ENCODE measurements around the gene CRACR2B.

Gene CRACR2B

DNA sequence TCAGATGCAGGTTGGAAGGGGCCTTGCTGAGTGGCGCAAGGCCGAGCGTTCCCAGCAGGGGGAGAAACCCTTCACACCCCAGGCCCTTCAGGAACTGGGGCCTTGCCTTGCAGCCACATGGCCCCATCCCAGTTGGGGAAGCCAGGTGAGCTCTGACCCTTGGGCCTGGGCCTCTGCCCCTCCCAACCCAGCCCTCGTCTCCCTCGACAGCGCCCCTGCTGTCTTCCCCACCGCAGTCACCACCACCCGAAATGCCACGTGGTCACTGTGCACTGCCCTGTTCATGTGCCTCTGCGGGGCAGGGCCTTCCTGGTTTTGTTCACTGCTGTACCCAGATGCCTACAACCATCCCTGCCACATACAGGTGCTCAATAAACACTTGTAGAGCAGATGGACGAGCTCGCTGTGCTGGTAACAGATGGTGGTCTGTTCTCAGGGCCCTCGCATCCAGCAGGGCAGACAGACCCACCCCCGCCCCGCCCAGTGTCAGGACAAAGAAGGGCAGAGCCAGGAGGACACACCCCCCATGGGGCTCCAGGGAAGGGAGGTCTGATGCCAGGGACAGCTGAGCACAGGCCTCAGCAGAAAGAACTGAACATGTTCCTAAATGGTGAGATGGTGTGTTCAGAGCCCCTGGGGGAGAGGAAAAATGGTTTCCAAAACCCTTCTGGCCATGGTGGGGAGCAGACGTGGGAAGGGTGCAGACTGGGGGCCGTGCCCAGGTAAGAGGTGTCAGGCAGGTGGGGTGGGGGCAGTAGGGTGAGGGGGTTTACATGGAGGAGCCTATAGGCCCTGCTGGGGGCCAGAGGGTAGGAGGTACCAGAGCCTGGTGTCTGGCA, 10.9 kb downstream of the CRACR2B start:
- DNase-seq, result no peak

DNA sequence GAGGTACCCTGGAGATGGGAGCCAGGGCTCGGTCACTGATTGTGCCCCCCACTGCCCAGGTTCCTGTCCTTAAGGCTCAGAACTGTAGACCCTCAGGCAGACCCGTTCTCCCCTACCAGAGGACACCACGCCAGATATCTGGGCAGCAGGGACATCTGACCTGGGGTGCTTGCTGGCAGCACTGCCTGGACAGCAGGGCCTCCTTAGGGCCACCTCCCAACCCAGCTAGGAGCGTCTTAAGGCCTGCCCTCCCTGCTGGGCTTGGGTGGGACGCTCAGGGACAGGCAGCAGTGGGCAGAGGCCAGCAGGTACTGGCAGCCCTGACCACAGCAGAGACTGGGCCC, 11.5 kb downstream of the CRACR2B start:
- DNase-seq, result no peak

- no peak for DNase-seq
Observed at GRCh38 chr11:839875-840617, 12.3 kb downstream of the CRACR2B start.

DNA sequence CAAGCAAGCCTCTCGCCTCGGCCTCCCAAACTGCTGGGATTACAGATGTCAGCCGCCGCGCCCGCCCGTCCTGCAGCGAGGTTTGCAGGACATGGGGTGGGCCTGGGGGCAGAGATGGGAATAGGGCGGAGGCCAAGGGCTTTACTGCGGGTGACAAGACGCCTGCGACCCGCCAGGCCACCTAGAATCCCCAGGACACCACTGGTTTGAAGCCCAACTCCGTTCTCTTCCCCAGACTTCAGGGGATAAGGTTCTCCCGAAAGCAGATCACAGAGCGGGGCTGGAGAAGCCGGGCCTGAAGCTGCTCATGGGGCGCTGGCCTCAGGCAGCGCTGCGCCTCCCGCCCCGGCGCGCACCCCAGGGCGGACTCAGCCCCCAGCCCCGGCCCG, 14.3 kb downstream of the CRACR2B start:
- peak; percentile 69 for DNase-seq

DNA sequence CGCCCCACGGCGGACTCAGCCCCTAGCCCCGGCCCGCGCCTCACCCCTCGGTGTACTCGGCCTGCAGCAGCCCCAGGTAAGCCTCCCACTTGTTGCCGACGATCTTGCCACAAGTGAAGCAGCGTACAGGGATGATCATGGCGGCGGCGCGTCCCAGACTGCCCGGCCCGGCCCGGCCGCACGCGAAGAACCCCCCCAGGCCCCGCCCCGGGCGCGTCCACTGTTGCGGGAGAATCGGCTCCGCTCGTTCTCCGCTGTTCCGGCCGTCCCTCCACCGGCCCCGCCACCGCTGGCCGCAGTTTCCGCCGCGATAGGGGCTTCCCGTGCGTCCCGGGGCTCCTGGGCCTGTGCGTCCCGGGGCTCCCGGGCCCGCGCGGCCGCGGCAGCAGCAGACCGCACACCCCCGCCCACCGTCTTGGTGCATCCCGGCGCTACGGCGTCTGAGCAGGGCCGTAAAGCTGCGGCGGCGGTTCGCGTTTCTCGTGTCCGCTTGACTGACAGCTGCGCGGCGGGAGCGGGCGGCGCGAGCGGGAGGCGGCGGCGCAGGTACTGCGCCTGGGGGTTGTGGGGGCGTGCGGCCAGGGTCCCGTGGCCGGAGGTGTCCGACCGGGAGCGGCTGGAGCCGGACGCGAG, 14.8 kb downstream of the CRACR2B start, which contains the start of the genes POLR2L and TSPAN4:
TSS of gene POLR2L (minus strand) at position 160 of the 633 bp plus-strand sequence. CDS start at position 139, 21 bp downstream.
TSS of gene TSPAN4 (plus strand) at position 483 of the 633 bp plus-strand sequence. CDS start 7,453 bp downstream, outside the sequence.
- peak; percentile 98 for DNase-seq

DNA sequence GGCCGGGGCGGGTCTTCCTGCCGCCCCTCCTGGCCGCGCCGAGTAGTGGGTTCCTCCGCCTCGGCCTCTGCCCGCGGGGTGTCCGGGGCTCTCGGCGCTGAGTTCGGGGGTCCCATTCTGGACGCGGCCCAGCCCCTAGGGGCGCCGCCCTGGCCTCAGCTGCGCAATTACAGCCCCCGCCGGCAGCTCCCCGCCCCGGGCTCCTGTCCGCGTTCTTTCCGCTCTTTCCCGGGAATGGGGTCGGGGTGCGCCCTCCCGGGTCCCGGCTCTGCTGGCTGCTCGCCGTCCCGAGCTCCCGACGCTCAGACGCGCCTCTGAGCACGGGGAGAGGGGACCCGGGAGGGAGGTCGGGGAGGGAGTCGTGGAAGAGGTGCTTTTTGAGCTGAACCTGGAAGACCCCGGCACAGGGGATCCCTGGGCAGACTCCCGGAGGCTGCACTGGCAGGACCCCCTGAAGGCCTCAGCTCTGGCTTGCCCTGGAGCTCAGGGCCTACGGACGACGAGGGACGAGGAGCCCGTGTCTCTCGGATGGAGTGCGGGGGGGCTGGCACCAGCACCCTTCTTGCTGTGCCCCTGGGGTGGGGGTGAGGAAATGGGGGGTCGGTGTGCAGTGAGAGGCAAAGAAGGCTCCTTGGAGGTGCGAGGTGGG, 15.5 kb downstream of the CRACR2B start:
- no peak for DNase-seq

GRCh38 chr11:843818-844692, 16.3 kb downstream of the CRACR2B start:
- DNase-seq, result no peak

- no peak for DNase-seq
Observed at GRCh38 chr11:844693-845644, 17.2 kb downstream of the CRACR2B start.

- DNase-seq, result no peak
Observed at GRCh38 chr11:845872-846495, 18.3 kb downstream of the CRACR2B start.

- no peak for DNase-seq
Observed at GRCh38 chr11:846496-847098, 18.9 kb downstream of the CRACR2B start.

GRCh38 chr11:847876-848275, 20.2 kb downstream of the CRACR2B start:
- DNase-seq, result no peak

DNA sequence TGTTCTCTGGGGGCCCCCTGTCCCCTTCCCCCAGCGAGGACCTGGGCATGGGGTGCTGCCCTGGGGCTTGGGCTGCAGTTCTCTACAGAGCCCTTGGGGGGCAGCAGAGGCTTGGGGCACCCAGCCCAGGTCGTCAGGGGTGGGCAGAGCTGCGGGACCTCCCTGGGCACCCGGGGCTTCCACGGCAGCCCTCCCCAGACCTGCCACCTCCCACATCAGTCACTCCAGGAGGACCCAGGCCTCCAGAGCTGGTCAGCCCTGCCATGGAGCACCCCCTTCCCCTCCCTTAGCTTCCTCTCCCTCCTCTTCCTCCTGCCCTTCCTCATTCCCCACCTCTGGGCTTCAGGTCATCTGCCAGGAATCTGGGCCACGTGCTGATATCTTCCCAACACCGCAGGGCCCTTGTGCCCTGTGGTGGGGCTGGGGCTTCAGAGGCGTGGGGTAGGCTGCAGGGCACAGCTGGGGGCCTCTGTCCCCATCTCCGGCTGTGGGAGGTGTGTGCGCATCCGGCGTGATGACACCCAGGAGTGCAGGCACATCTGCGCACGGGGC, 20.7 kb downstream of the CRACR2B start:
- no peak for DNase-seq

DNA sequence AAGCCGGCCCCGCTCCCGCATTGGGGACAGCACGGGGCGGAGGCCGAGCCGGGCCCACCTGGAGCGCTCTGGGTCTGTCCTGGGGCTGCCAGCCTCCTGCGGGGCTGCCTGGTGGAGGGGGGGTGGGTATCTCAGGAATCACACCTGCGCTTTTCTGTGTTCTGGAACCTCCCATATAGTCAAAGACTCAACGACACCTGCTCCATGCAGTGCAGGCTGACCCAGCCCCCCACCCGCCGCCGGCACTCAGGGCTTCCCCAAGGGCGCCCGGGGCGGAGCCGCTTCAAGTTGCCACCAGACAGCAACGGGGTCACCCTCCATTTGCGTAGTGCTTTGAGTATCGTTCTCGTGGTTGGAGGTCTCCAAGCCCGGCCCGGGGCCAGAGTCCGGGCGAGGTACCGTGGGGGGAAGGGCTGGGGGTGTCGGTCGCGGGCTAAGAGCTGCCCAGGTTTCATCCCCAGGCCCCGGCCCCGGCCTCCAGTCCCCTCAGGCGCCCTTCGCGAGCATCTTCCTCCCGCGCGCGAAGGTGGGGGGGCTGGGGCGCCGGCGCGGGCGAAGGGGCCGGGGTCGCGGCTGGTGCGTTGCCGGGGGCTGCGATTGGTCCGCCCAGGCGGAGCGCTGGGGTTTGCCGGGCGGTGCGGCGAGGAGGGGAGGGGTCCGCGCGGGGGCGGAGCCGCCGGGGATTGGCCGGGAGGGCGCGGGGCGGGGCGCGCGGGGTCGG, 21.5 kb downstream of the CRACR2B start:
- DNase-seq, result peak; percentile 69

GRCh38 chr11:849951-850774, 22.4 kb downstream of the CRACR2B start:
- peak; percentile 72 for DNase-seq

- DNase-seq, result no peak
Observed at GRCh38 chr11:850775-851763, 23.4 kb downstream of the CRACR2B start.

DNA sequence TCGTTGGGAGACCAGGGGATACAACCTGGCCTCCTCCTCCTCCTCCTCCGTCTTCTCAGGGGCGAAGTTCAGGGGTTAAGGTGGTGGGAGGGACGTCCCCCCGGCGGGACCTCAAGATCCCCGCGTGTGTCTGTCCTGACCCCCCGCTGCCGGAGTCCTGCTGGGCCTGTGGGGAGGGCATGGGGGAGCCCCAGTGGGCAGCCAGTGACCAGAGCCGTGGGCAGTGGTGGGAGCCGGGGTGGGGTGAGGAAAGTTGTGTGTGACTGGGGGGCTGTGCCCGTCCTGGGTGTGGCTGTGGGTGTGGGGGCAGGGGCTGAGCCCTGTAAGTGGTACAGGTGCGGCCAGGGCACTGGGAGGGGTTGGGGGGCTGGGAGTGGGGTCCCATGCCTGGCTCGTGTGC, 25.0 kb downstream of the CRACR2B start:
- no peak for DNase-seq

Measured in right kidney (tissue), 1 donor.